K562 (cell line): Measurements from ENCODE around the gene ADAMTS14. TPM values are rescaled to one million over a fixed set of nuclear protein-coding genes. Genes with fewer than 3 reads are reported as not detected.

ENCODE experiments used
- BMI1 ChIP-seq: fragments of 150-350 bp; IDR thresholded peaks from 2 replicates; pipeline ENCODE4 v1.6.1; 2014; ENCODE audit warnings: low read length
- CEBPB ChIP-seq: fragments of 450-650 bp; IDR thresholded peaks from 2 replicates; pipeline ENCODE4 v1.6.1; 2016; ENCODE audit warnings: missing genetic modification characterization, missing compliant biosample characterization
- IRF2 ChIP-seq: sonication (generic); formaldehyde crosslinking; IDR thresholded peaks from 2 replicates; pipeline ENCODE4 v1.8.1; 2022; ENCODE audit warnings: mild to moderate bottlenecking, missing genetic modification reagents
- KAT2B ChIP-seq: IDR thresholded peaks from one replicate; pipeline ENCODE4 v1.6.1; 2012; ENCODE audit warnings: low read depth, mild to moderate bottlenecking, control low read depth, inconsistent platforms, low read length, moderate library complexity
- KDM4B ChIP-seq, 2 experiments: fragments of 450-650 bp in 1 of 2; sonication (generic) in 1 of 2; IDR thresholded peaks; 2 replicates each; pipeline ENCODE4 v1.6.1; 2016 to 2017; ENCODE audit warnings: borderline replicate concordance in 2 of 2, antibody characterized with exemption in 1 of 2, low read depth in 1 of 2, mild to moderate bottlenecking in 1 of 2
- KLF16 ChIP-seq: IDR thresholded peaks from 2 replicates; pipeline ENCODE4 v1.6.1; 2016; ENCODE audit warnings: antibody characterized with exemption
- MAX ChIP-seq: sonication (generic); formaldehyde crosslinking; IDR thresholded peaks from 2 replicates; pipeline ENCODE4 v1.9.0; 2022; ENCODE audit warnings: mild to moderate bottlenecking, missing genetic modification reagents
- MECOM ChIP-seq: fragments of 250-450 bp; sonication (Bioruptor Pico); IDR thresholded peaks from 2 replicates; pipeline ENCODE4 v1.8.0; 2022; ENCODE audit warnings: inconsistent platforms
- MLX ChIP-seq, 2 experiments: fragments of 450-650 bp in 1 of 2; sonication (generic) in 1 of 2; formaldehyde crosslinking; conservative IDR thresholded peaks; 2 replicates each; pipeline versions ENCODE4 v1.4.0 to v1.8.1; 2020 to 2022; ENCODE audit warnings: mild to moderate bottlenecking in 1 of 2, missing genetic modification reagents in 1 of 2
- MTA3 ChIP-seq: fragments of 450-650 bp; formaldehyde crosslinking; IDR thresholded peaks from 2 replicates; pipeline ENCODE4 v1.6.1; 2017; ENCODE audit warnings: mild to moderate bottlenecking, borderline replicate concordance
- PKNOX1 ChIP-seq: fragments of 450-650 bp; IDR thresholded peaks from 2 replicates; pipeline ENCODE4 v1.6.1; 2016
- SNAPC5 ChIP-seq: fragments of 250-450 bp; sonication (Bioruptor Pico); IDR thresholded peaks from 2 replicates; pipeline ENCODE4 v1.8.0; 2021; ENCODE audit warnings: moderate library complexity, mild to moderate bottlenecking, inconsistent platforms
- TEAD4 ChIP-seq, 2 experiments: sonication (generic) in 1 of 2; formaldehyde crosslinking in 1 of 2; IDR thresholded peaks; 2 replicates each; pipeline versions ENCODE4 v1.6.1 to v1.8.0; 2012 to 2022; ENCODE audit warnings: borderline replicate concordance in 1 of 2, inconsistent platforms in 1 of 2, low read length in 1 of 2, mild to moderate bottlenecking in 1 of 2, missing genetic modification reagents in 1 of 2
- THRA ChIP-seq: fragments of 450-650 bp; IDR thresholded peaks from 2 replicates; pipeline ENCODE4 v1.6.1; 2017; ENCODE audit warnings: mild to moderate bottlenecking, moderate library complexity
- ZBTB43 ChIP-seq: sonication (generic); formaldehyde crosslinking; IDR thresholded peaks from 2 replicates; pipeline ENCODE4 v1.8.0; 2023; ENCODE audit warnings: mild to moderate bottlenecking, missing genetic modification reagents
- ZNF609 ChIP-seq: sonication (generic); formaldehyde crosslinking; IDR thresholded peaks from 2 replicates; pipeline ENCODE4 v1.8.1; 2023; ENCODE audit warnings: missing genetic modification reagents, mild to moderate bottlenecking, borderline replicate concordance
- ZNF699 ChIP-seq: fragments of 250-450 bp; sonication (Bioruptor Pico); IDR thresholded peaks from 2 replicates; pipeline ENCODE4 v1.8.0; 2021; ENCODE audit warnings: mild to moderate bottlenecking, moderate library complexity; ENCODE audit not compliant: insufficient replicate concordance
- polyA plus RNA-seq, 8 experiments: library from polyadenylated mRNA; depleted of rRNA in 4 of 8; stranded (reverse) in 5 of 8; unstranded in 3 of 8; fragments of >200 nt; fragmentation: Nextera tagmentation in 2 of 8; fragmentation: Illumina TruSeq in 1 of 8; extraction: Ambion mirVana in 2 of 8; extraction: Trizol in 1 of 8; gene quantifications; 2 replicates each; pipeline versions ENCODE4 v1.2.1 to v1.2.3, GENCODE V29; 2011 to 2014; ENCODE audit warnings: inconsistent platforms in 1 of 8, missing spikeins in 1 of 8
- total RNA-seq, 7 experiments: library from RNA; depleted of rRNA in 6 of 7; stranded (reverse); fragments of >200 nt in 6 of 7; fragmentation: Illumina TruSeq in 2 of 7; extraction: Trizol in 2 of 7; gene quantifications; 2 replicates each; pipeline versions ENCODE4 v1.2.1 to v1.2.3, GENCODE V29; 2011 to 2021; ENCODE audit warnings: low replicate concordance in 1 of 7

The ADAMTS14 gene
- total and polyA plus RNA-seq, 9 of the 15 experiments (the other 6 are each of a cell fraction or from before 2014, with no cell fraction given): 0.04 to 37.4 (median 15.9) TPM

GRCh38 chr10:70668454-70668970 is 3.8 kb upstream of the ADAMTS14 start (continued):
- TF ChIP-seq SNAPC5 (CRISPR knock-in tag): no peak
- peak; percentile 63 for TF ChIP-seq MAX (CRISPR knock-in tag)
- TF ChIP-seq ZNF699 (CRISPR knock-in tag): no peak
- no peak for TF ChIP-seq ZBTB43
- no peak for TF ChIP-seq IRF2 (CRISPR knock-in tag)
- TF ChIP-seq THRA: no peak
- no peak for TF ChIP-seq CEBPB (tag)
- TF ChIP-seq BMI1: no peak
- TF ChIP-seq KAT2B: no peak
- no peak for TF ChIP-seq KDM4B (IDR thresholded peaks at IDR 0.05; ENCODE audit: borderline replicate concordance in 2 of 2, low read depth in 1 of 2)
- TF ChIP-seq KLF16: no peak
- TF ChIP-seq PKNOX1: peak; percentile 73
- peak; percentile 78 for TF ChIP-seq MTA3
- no peak for TF ChIP-seq MLX (CRISPR knock-in tag; conservative IDR thresholded peaks at IDR 0.05)
- TF ChIP-seq TEAD4 (IDR thresholded peaks at IDR 0.05; ENCODE audit: low read length): peak; percentile 35; the same call in 1 of the 2 replicates
- TF ChIP-seq TEAD4 (CRISPR knock-in tag; IDR thresholded peaks at IDR 0.05; ENCODE audit: borderline replicate concordance): no peak
- peak; percentile 15; the same call in 1 of the 2 replicates for TF ChIP-seq MECOM (CRISPR knock-in tag)
- no peak for TF ChIP-seq ZNF609
